Psoas muscle (tissue), 8 donors: ENCODE measurements around the gene OTUB2. TPM values are rescaled to one million over a fixed set of nuclear protein-coding genes. Genes with fewer than 3 reads are reported as not detected.

Source experiments
- ATAC-seq, 4 donors: fragments of 200-7000 bp; cut with Tn5 transposase; one replicate each; pipeline ENCODE4 v1.9.1; 2020; ENCODE audit warnings: moderate library complexity in 3 of 4, mild to moderate bottlenecking in 2 of 4
- DNase-seq, 2 donors: peaks; one replicate each; pipeline ENCODE4 v3.0.0-alpha.2; 2020
- H3K27ac ChIP-seq: fragments of 200-600 bp; one replicate; pipeline ENCODE4 v1.8.0; 2022
- H3K27me3 ChIP-seq, 3 donors: fragments of 200-600 bp in 1 of 3; one replicate each; pipeline versions ENCODE4 v1.6.1 to v1.8.0; 2013 to 2022; ENCODE audit warnings: low read length in 2 of 3, mild to moderate bottlenecking in 2 of 3, moderate library complexity in 1 of 3; ENCODE audit not compliant: insufficient read depth in 3 of 3
- H3K36me3 ChIP-seq, 2 donors: fragments of 200-600 bp in 1 of 2; one replicate each; pipeline versions ENCODE4 v1.6.1 to v1.8.0; 2013 to 2022; ENCODE audit warnings: low read depth in 1 of 2, mild to moderate bottlenecking in 1 of 2, moderate library complexity in 1 of 2; ENCODE audit not compliant: insufficient read depth in 1 of 2
- H3K4me1 ChIP-seq: fragments of 200-600 bp; one replicate; pipeline ENCODE4 v1.8.0; 2022
- H3K4me3 ChIP-seq: fragments of 200-600 bp; one replicate; pipeline ENCODE4 v1.8.0; 2022; ENCODE audit warnings: mild to moderate bottlenecking
- H3K9me3 ChIP-seq: fragments of 200-600 bp; one replicate; pipeline ENCODE4 v1.8.0; 2022
- CTCF ChIP-seq: fragments of 200-600 bp; IDR thresholded peaks from one replicate; pipeline ENCODE4 v1.8.0; 2022; ENCODE audit warnings: antibody characterized with exemption
- WGBS, 3 donors: extraction: QIAGEN DNeasy Blood & Tissue Kit; methylation state at CpG; one replicate each; pipeline versions ENCODE4 v1.1.6 to v1.1.7; 2013; 5-methylcytosine and 5-hydroxymethylcytosine counted together
- intact Hi-C, 2 donors: fragments of 100-400 bp; cut with DNase I; formaldehyde crosslinking; loops; one replicate each; pipeline versions ENCODE4 v1.11.0 to v1.14.2; 2022
- polyA plus RNA-seq, 3 donors: library from polyadenylated mRNA; stranded (reverse); fragments of 200-250 nt; gene quantifications; one replicate each; pipeline ENCODE4 v1.2.3, GENCODE V29; 2013
- total RNA-seq, 4 donors: library from RNA; stranded (reverse); fragmentation: NEBNext Ultra II Directional in 2 of 4; extraction: Animal tissue kit (Norgen Biotek cat#: 25700) in 2 of 4; gene quantifications; one replicate each; pipeline versions ENCODE4 v1.2.1 to v1.2.4, GENCODE V29; 2021 to 2023
- donor health status: healthy with polysubstance abuse.
- donor health status: DM: no; HTN: no; CAD: no; lungs with moderate emphysema.
- donor health status: Bipolar disorder and iron deficiency.
- donor health status: healthy.
- donor health status: DM: yes; HTN: yes; CAD: no.
- donor health status: DM: no; HTN: no; CAD: no.
- donor health status: DM: no; HTN: no; CAD: no.
- donor health status: DM: yes; HTN: yes; CAD: no.

OTUB2 gene
- total and polyA plus RNA-seq, 7 donors: 0.04 to 0.96 (median 0.09) TPM

GRCh38 chr14:94089479-94089878 is 63.3 kb downstream of the OTUB2 start:
- Histone ChIP-seq H3K4me3 (no peak overlapping the region), H3K27me3 (no peaks in the 10 kb centered on the region), H3K9me3 (no peaks in the 10 kb centered on the region), H3K4me1 (no peaks in the 10 kb centered on the region), H3K27ac (no peak overlapping the region), H3K36me3 (no peaks in the 10 kb centered on the region)
- WGBS, 3 donors: 89 to 98% (median 94%) methylated on average over 4 of the region's 4 CpGs
- intact Hi-C loops: no loop called here
- TF ChIP-seq CTCF: no peak
- DNase-seq: no peak
- ATAC-seq: no peak

GRCh38 chr14:94093418-94093817 is 67.3 kb downstream of the OTUB2 start:
- Histone ChIP-seq H3K27me3 (no peaks in the 10 kb centered on the region), H3K4me3 (no peak overlapping the region), H3K9me3 (no peaks in the 10 kb centered on the region), H3K4me1 (no peaks in the 10 kb centered on the region), H3K27ac (no peak overlapping the region), H3K36me3 (peaks cover 0 to 13% of the 10 kb centered on the region in 2 donors)
- WGBS, 3 donors: 95 to 99% (median 95%) methylated on average over 2 of the region's 2 CpGs
- ATAC-seq: no peak
- no peak for DNase-seq
- no peak for TF ChIP-seq CTCF
- intact Hi-C loops: no loop called here

GRCh38 chr14:94097091-94097490 is 71.0 kb downstream of the OTUB2 start:
- no peak for DNase-seq
- Histone ChIP-seq H3K4me1 (no peaks in the 10 kb centered on the region), H3K36me3 (peaks cover 0 to 16% of the 10 kb centered on the region in 2 donors), H3K27ac (no peak overlapping the region), H3K4me3 (no peak overlapping the region), H3K9me3 (no peaks in the 10 kb centered on the region), H3K27me3 (no peaks in the 10 kb centered on the region)
- no peak for TF ChIP-seq CTCF
- 89 to 92% (median 91%) methylated on average over 4 of the region's 4 CpGs for WGBS, 3 donors
- ATAC-seq: no peak
- intact Hi-C loops: no loop called here

Other genes with a start within 250 kb of the OTUB2 start
- under 1 TPM; 0.17 to 0.77 (median 0.27) TPM for gene PRIMA1, start 237.9 kb upstream of the OTUB2 start, total RNA-seq
- under 1 TPM; 0.18 to 0.22 (median 0.19) TPM for gene PRIMA1, start 237.9 kb upstream of the OTUB2 start, polyA plus RNA-seq
- not detected for gene FAM181A, start 99.0 kb upstream of the OTUB2 start, total RNA-seq
- gene FAM181A, start 99.0 kb upstream of the OTUB2 start, polyA plus RNA-seq: under 1 TPM in 2 of 3 donors, not detected in 1; 0.14 to 0.32 TPM
- 100 to 1,000 TPM; 148 to 443 (median 252) TPM for gene ASB2, start 49.8 kb upstream of the OTUB2 start, total RNA-seq
- gene ASB2, start 49.8 kb upstream of the OTUB2 start, polyA plus RNA-seq: 100 to 1,000 TPM in 2 of 3 donors, 10 to 100 TPM in 1; 41.2 to 460 (median 217) TPM
- gene CCDC197, start 29.0 kb upstream of the OTUB2 start, total RNA-seq: 1 to 10 TPM in 3 of 4 donors, under 1 TPM in 1; 0.71 to 3.9 (median 2.2) TPM
- gene CCDC197, start 29.0 kb upstream of the OTUB2 start, polyA plus RNA-seq: under 1 TPM; 0.04 to 0.69 (median 0.61) TPM
- gene DDX24, start 54.9 kb downstream of the OTUB2 start, total RNA-seq: 100 to 1,000 TPM; 145 to 190 (median 171) TPM
- gene DDX24, start 54.9 kb downstream of the OTUB2 start, polyA plus RNA-seq: 100 to 1,000 TPM in 1 of 3 donors, 10 to 100 TPM in 2; 66.5 to 124 (median 79.7) TPM
- 10 to 100 TPM in 1 of 4 donors, 1 to 10 TPM in 3; 6.5 to 14.4 (median 7.8) TPM for gene IFI27L1, start 55.0 kb downstream of the OTUB2 start, total RNA-seq
- gene IFI27L1, start 55.0 kb downstream of the OTUB2 start, polyA plus RNA-seq: 10 to 100 TPM; 10.4 to 15.0 (median 10.6) TPM
- gene IFI27, start 84.4 kb downstream of the OTUB2 start, total RNA-seq: 100 to 1,000 TPM in 1 of 4 donors, 10 to 100 TPM in 3; 52.8 to 119 (median 82.2) TPM
- gene IFI27, start 84.4 kb downstream of the OTUB2 start, polyA plus RNA-seq: 100 to 1,000 TPM in 2 of 3 donors, 10 to 100 TPM in 1; 93.5 to 229 (median 208) TPM
- gene IFI27L2, start 103.3 kb downstream of the OTUB2 start, total RNA-seq: 1 to 10 TPM; 5.3 to 6.9 (median 6.2) TPM
- 10 to 100 TPM in 2 of 3 donors, 1 to 10 TPM in 1; 4.9 to 12.5 (median 12.2) TPM for gene IFI27L2, start 103.3 kb downstream of the OTUB2 start, polyA plus RNA-seq
- gene PPP4R4, start 148.0 kb downstream of the OTUB2 start, total RNA-seq: under 1 TPM in 3 of 4 donors, not detected in 1; 0.13 to 0.73 (median 0.49) TPM
- gene PPP4R4, start 148.0 kb downstream of the OTUB2 start, polyA plus RNA-seq: under 1 TPM; 0.01 to 0.25 (median 0.09) TPM